HG02798 (cell line): ENCODE data around the gene HAUS1.

Source experiments
- ATAC-seq: cut with Tn5 transposase; IDR thresholded peaks from one replicate; pipeline ENCODE4 v1.9.1; 2021; ENCODE audit warnings: mild to moderate bottlenecking; ENCODE audit not compliant: unreplicated experiment, poor library complexity

HAUS1 gene

DNA sequence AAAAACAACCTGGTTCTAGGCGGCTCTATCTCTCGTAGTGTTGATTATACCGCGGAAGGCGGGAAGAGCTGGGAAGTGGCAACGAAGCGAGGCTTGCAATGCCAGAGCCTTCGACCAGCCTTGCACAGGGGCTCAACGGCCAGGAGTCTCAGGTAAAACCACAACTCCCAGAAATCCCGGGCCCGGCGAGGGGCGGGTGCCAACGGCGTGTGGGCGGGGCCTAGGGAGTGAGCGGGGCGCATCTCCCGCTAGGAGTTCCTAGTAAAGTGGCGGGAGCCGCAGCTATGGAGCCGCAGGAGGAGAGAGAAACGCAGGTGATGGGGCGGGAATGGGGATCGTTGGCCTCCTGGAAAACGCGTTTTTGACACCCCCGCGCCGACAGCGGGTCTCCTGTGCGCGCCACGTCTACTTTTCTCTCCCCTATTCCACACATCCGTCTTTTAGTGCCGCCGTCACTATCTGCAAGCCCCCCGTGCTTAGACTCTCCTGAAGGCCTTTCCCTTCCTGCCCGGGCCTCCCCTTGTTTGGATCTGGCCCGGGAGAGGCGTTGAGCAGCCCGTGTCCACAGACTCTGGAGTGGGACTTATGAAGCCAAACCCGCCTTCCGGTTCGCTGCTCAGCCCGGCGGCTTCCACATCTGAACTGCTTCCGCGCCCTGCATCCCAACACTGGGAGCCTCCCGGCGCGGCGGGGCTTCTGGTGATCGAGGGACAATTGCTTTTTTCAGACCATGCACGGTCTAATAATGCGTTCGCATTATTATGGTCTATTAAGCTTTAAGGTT lies at the start of gene HAUS1:
Gene HAUS1 (plus strand): TSS at position 258 of the 784 bp plus-strand sequence. CDS start 27 bp downstream, at position 285.
- peak; percentile 98 for ATAC-seq

DNA sequence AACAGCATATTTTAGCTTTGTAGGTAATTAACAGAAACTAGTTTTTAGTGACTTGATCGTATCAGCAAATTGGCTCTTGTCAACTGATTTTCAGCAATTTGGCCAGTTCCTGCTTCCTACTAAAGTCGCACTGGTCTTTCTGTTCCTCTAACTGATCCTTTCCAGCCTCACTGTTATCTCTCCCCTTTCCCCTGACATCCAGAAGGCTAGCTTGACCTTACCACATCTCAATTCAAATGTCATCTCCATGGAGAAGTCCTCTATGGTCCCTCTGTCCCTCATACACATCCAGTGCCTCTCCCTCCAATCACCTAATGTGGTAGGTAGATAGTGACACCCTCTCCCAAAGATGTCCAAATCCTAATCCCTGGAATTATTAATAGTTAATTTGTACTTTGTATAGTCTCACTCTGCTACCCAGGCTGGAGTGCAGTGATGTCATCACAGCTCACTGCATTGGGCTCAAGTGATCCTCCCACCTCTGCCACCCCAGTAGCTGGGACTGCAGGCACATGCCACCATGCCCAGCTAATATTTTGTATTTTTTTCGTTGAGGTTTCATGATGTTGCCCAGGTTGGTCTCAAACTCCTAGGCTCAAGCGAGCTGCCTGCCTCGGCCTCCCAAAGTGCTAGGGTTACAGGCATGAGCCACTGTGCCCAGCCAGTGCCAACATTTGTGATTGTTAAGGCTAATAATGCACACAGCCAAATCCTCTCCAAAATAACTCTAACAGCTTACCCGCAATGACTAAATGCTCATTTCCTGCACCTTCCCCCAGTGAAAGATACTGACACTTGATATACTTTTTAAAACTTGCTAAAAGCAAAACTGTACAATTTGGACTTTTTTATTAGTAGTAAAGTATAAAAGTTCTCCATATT lies 49.0 kb upstream of the HAUS1 start:
- peak; percentile 44 for ATAC-seq

DNA sequence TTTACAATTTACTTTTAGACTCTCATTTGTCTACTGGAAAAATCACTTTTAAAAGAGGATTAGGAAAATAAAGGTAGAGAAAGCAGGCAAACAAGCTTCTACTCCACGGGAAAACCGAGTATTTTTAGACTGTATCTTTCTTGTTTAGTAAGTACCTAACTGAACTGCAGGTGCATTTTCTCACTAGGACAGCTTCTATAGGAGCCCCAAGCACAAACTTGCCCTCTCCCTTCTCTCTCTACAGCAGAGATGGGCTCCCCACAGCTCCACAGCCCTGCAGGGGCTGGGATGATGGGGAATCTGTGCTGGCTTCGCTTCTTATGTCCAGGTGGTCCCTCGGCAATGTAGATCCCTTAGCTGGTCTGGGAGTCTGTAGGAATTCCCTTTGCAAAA lies 48.4 kb upstream of the HAUS1 start:
- ATAC-seq, result no peak

DNA sequence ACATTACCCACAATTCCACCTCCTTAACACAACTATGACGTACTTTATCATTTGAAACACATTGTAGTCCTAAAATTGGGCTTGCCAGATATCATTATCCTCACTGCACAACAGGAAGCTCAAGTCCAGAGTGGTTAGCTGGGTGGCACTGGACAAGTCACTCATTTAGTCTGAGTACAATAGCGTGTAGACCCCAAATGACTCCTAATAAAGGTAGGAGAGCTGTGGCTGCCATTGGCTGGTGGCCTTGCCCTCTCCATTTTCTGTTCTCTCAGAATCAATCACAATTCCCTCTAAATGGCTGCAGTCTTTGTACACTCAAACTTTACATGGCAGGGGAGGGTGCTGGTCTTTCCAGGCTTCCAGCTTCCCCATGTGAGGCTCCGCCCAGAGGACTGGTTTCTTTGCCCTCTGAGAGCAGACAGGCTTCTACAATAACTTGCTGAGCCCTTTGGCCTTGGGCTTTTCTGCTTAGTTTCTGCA lies 43.8 kb upstream of the HAUS1 start:
- ATAC-seq, result no peak

GRCh38 chr18:46061387-46061786 lies 42.8 kb upstream of the HAUS1 start:
- ATAC-seq, result no peak

DNA sequence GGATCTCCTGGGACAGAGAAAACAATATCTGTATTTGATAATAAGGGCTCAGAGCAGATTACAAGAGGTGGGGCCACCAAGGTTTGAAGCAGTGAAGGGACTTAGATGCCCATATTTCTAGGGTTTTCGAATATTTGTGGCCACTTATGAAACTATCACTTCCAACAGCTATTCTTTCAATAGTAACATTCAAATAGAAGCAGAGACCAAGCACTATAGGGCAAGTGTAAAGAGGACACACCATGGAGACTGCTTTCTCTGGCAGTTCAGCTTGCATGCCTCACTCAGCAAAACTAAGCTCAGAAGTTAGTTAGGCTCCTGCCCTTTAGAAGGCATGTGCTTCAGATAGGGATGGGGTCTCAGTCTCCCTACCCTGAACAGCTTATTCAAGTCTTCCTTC lies 42.4 kb upstream of the HAUS1 start:
- no peak for ATAC-seq

- ATAC-seq, result no peak
Measured at GRCh38 chr18:46062781-46063180, 41.4 kb upstream of the HAUS1 start.

DNA sequence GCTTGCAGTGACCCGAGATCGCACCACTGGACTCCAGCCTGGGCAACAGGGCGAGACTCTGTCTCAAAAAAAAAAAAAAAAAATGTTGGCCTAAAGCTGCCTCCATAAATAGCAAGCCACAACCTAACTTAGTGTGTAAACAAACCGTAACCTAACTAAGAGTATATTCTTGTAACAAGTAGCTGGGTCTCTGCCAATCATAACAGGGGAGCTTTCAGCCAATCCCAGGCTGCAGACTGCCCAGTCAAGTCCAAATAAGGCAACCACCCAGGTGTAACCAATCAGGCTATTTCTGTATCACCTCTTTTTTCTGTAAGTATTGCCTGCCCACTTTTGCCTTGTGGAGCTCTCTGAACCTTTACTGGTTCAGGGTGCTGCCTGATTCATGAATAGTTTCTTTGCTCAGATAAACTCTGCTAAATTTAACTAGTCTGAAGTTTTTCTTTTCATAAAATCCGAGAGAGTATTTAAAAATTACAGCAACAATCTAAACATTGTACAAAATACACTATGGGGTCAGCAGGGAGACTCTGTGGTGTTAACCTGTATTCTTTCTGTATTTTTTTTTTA lies 36.7 kb upstream of the HAUS1 start:
- no peak for ATAC-seq

DNA sequence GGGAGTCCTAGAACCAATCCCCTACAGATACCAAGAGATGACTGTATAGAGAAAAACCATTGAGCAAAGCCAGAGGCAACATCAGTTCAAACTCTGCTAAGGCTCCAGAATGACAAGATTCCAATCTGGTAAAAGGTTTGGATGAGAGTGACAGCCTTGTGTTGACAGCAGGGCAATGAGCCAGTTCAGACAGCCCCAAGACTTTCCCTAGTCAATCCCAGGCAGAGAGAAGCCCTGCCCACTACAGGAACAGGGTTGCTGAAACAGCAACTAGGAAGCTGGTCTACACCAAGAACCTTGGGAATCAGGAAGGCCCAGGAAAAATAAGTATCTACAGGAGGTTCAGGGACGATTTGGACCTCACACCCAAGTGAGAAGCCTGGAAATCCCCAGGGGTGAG lies 35.4 kb upstream of the HAUS1 start:
- no peak for ATAC-seq

DNA sequence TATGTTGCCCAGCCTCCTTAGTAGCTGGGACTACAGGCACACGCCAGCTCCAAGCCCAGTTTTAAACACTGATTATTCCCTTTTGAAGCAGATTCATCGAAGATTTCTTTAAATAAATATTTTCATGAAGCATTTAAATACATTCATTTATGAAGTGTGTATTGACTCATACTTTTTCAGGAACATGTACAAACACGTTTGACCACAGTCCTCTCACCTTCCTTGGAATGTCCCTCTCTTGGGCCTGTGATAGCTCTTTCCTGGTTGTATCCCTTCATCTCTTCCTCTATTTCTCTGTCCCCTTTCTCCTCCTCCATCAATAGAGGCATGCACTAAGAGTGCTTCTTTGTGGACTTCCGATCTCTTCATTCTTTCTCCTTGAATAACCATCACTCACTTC lies 34.7 kb upstream of the HAUS1 start:
- no peak for ATAC-seq

GRCh38 chr18:46070232-46070631 lies 34.0 kb upstream of the HAUS1 start:
- no peak for ATAC-seq

GRCh38 chr18:46070815-46071652 lies 33.2 kb upstream of the HAUS1 start:
- no peak for ATAC-seq

- ATAC-seq, result peak; percentile 69
Measured at GRCh38 chr18:46071653-46072375, 32.4 kb upstream of the HAUS1 start, which contains the start of gene PSTPIP2. TSS of gene PSTPIP2 (minus strand) at chr18:46072260. CDS start at chr18:46072188, 72 bp downstream.

- no peak for ATAC-seq
Measured at GRCh38 chr18:46072376-46072867, 31.8 kb upstream of the HAUS1 start.

- ATAC-seq, result no peak
Measured at GRCh38 chr18:46072959-46073358, 31.2 kb upstream of the HAUS1 start.

DNA sequence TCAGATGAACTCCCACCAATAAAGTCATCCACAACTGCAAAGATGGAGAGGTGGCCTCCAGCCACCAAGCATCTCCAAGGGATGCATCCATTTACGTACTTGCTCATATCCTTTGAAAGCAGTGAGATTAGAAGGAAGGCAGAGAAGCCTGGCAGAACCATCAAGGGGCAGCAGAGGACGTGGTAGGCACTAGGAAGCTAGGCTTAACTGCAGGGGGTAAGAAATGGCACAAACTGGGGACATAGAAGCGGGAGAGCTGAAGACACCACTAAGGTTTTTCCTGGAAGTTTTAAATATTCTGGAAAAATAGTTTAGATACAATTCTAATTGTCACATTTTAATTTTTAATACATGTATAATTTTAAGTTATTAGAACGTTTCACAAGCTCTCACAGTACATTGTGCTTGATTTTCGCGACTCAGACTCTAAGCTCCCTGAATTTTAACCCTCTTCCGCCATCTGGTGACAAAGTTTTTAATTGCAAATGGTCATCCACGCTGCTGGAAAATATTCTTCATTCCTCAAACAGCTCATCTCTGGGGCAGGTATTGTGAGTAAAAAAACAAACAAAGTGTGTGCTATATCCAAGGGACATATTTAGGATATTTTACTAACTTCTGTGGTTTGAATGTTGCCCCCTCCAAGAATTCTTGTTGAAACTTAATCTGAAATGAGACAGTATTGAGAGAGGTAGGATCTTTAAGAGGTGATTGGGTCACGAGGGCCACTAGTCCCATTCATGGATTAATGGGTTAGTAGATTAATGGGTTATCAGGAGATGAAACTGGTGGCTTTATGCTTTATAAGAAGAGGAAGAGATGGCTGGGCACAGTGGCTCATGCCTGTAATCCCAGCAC lies 30.5 kb upstream of the HAUS1 start:
- no peak for ATAC-seq

DNA sequence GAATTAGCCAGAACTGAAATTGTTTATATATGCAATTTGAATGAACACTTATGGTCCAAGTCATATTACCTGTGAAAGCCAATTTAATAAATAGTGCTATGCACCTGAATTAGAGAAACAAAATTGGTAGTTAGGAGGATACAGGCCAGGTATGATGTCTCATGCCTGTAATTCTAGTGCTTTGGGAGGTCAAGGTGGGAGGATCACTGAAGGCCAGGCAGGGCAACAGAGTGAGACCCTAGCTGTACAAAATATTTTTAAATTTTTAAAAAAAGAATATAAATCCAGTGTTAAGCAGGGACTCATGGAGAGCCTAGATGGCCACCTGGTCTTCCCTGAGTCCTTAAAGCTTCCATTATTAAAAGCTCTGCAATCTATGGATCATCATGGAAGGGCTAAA lies 24.8 kb upstream of the HAUS1 start:
- no peak for ATAC-seq

GRCh38 chr18:46080156-46080555 lies 24.0 kb upstream of the HAUS1 start:
- ATAC-seq, result no peak
